ENCODE data around the gene YARS1.

GRCh38 chr1:32727876-32728275 is 89.3 kb downstream of the YARS1 start:
- no peak for TF ChIP-seq CTCF (IDR thresholded peaks at IDR 0.05; ENCODE audit: insufficient read depth, low read depth, low read length)
- no peak for TF ChIP-seq EZH2 (IDR thresholded peaks at IDR 0.05; ENCODE audit: insufficient read depth, low read length)

All from astrocyte (in vitro differentiated cells and primary cell).